Ectodermal cell (in vitro differentiated cells): Measurements from ENCODE around the gene ARHGAP42.

Experiments
- H3K27ac ChIP-seq: 2 replicates; pipeline ENCODE4 v1.7.0; 2013; ENCODE audit warnings: mild to moderate bottlenecking, low read depth, low read length; ENCODE audit not compliant: insufficient read depth, poor library complexity, severe bottlenecking
- H3K27me3 ChIP-seq: 2 replicates; pipeline ENCODE4 v1.7.0; 2013; ENCODE audit warnings: mild to moderate bottlenecking, low read length; ENCODE audit not compliant: insufficient read depth, control insufficient read depth, poor library complexity, severe bottlenecking
- H3K36me3 ChIP-seq: one replicate; pipeline ENCODE4 v1.7.0; 2013; ENCODE audit warnings: low read length; ENCODE audit not compliant: control insufficient read depth, insufficient read depth
- H3K4me1 ChIP-seq: one replicate; pipeline ENCODE4 v1.7.0; 2013; ENCODE audit warnings: low read length; ENCODE audit not compliant: control insufficient read depth, insufficient read depth
- H3K4me3 ChIP-seq: 2 replicates; pipeline ENCODE4 v1.7.0; 2013; ENCODE audit warnings: low read depth, low read length, control low read depth; ENCODE audit not compliant: insufficient read depth
- H3K9me3 ChIP-seq: 2 replicates; pipeline ENCODE4 v1.7.0; 2013; ENCODE audit warnings: mild to moderate bottlenecking, low read length, moderate library complexity; ENCODE audit not compliant: control insufficient read depth
- WGBS, 2 experiments: methylation state at CpG; one replicate each; pipeline ENCODE4 v1.1.7; 2013; ENCODE audit warnings: missing lambda C conversion rate in 2 of 2; 5-methylcytosine and 5-hydroxymethylcytosine counted together

The ARHGAP42 gene

GRCh38 chr11:100791860-100792259, 104.8 kb downstream of the ARHGAP42 start:
- H3K27me3 ChIP-seq = no peaks in the 10 kb centered on the region
- WGBS, 2 experiments = 7 to 19% methylated on average over 1 of the region's 1 CpG
- H3K9me3 ChIP-seq = no peaks in the 10 kb centered on the region
- no peaks in the 10 kb centered on the region for H3K36me3 ChIP-seq
- H3K4me3 ChIP-seq = no peak overlapping the region
- no peaks in the 10 kb centered on the region for H3K4me1 ChIP-seq
- H3K27ac ChIP-seq = no peak overlapping the region

DNA sequence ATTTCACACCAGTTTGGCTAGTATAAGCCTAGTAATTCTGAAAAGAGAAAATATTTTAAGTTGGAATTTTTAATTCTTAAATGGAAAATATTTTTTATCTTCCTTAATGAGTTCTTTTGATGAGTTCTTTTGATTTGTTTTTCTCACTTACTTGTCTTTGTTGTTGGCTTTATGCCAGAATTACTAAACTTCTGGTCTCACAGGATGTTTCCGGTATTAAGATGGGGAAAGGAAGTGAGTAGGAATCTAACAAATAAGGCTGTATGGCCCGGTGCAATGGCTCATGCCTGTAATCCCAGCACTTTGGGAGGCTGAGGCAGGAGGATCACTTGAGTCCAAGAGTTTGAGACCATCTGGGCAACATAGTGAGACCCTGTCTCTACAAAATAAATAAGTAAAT, 106.4 kb downstream of the ARHGAP42 start:
- Histone ChIP-seq H3K27me3 (no peaks in the 10 kb centered on the region), H3K36me3 (no peaks in the 10 kb centered on the region), H3K4me1 (no peaks in the 10 kb centered on the region), H3K9me3 (no peaks in the 10 kb centered on the region), H3K4me3 (no peak overlapping the region), H3K27ac (no peak overlapping the region)
- WGBS, 2 experiments = 96 to 98% methylated on average over 2 of the region's 2 CpGs

DNA sequence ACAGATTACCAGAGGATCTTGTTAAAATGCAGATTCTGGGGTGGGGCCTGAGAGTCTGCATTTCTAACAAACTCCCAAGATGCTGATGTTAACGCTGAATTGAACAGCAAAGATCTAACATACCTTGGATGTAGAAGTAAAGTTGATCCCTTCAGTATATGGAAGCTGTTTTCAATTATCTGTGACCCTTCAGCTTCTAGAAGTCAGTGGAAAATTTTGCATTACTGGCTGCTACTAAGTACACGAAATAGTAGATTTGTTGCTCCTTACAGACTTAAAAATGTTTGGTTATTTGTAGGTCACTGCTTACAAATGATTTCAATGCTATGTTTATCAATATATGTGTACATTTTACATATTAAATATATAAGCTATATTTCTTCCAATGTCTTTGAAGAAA, 107.4 kb downstream of the ARHGAP42 start:
- Histone ChIP-seq H3K9me3 (no peaks in the 10 kb centered on the region), H3K4me1 (no peaks in the 10 kb centered on the region), H3K27ac (no peak overlapping the region), H3K36me3 (no peaks in the 10 kb centered on the region), H3K4me3 (no peak overlapping the region), H3K27me3 (no peaks in the 10 kb centered on the region)
- WGBS, 2 experiments = 87 to 92% methylated on average over 2 of the region's 2 CpGs

DNA sequence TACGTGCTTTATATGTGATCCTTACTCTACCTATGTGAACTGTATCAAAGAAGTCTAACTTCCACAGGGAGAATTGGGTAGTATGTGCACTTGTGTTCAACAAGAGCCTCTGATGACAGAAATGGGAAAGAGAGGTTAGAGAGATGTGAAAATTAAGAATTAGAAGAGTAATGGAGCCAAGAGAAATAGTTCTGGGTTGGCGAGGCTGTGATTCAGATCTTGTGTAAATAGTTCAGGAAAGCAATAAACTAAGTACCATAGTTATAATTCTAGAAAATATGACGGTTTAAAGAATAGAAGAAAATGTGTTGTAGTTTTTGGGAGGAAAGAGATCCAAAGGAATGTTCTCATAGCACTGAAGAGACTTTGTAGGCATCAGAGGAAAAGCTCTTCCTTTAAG, 112.4 kb downstream of the ARHGAP42 start:
- Histone ChIP-seq H3K4me3 (no peak overlapping the region), H3K27ac (no peak overlapping the region), H3K9me3 (no peaks in the 10 kb centered on the region), H3K36me3 (no peaks in the 10 kb centered on the region), H3K27me3 (no peaks in the 10 kb centered on the region), H3K4me1 (no peaks in the 10 kb centered on the region)
- WGBS, 2 experiments = 97 to 100% methylated on average over 3 of the region's 3 CpGs

DNA sequence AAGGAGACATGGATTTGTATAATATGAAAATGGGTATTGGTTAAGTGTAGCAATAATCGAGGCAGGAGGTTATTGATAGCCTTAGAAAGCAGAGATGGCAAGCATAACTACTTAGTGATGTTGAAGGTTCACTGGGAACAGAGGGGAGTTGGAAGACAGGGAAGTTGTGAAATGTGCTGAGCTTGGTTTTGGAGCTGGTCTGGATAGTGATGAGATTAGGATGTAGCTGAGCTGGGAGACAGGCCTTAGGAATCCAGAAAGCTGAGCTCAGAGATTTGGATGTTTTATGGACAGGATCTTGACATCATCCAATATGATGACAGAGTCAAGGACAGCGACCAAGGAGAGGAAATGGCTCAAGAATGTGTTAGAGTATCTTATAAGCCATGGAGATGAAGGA, 113.1 kb downstream of the ARHGAP42 start:
- no peaks in the 10 kb centered on the region for H3K36me3 ChIP-seq
- H3K9me3 ChIP-seq = no peaks in the 10 kb centered on the region
- H3K27me3 ChIP-seq = no peaks in the 10 kb centered on the region
- H3K4me3 ChIP-seq = no peak overlapping the region
- H3K4me1 ChIP-seq = no peaks in the 10 kb centered on the region
- no peak overlapping the region for H3K27ac ChIP-seq
- WGBS, 2 experiments = 91 to 93% methylated on average over 2 of the region's 2 CpGs

DNA sequence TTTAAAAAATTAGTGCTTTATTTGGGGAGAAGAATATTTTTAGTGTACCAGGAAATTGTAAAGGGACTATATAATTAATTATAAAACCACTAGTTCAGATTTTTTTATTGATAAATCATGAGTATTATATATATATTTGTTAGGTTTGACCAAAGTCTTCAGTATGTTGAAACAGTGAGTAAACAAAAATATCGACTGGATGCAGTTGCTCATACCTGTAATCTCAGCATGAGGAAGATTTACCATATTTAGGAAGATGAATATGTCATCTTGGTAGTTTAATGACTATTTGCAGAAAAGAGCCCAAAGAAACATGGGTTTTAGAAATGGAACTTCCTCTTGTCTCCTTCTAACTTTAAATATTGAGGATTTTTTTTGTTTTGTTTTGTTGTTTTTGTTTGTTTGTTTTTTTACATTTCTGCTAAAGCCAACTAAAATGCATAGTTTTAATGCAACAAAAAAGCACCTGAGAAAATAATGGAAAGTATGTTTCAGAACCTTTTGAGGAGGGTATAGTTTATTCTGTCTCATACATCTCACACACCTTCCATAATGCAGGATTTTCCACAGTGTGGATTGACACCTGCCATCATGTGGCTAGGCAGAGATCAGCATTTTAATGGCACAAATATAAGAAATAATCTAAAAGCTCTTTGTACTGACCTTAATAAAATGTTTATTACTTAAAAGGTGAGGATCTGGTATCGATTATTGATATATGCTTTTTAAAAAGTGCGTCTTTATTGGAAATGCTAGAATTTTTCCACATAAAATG, 114.3 kb downstream of the ARHGAP42 start:
- WGBS, 2 experiments = 90 to 100% methylated on average over 1 to 3 of the region's 3 CpGs
- no peak overlapping the region for H3K27ac ChIP-seq
- H3K36me3 ChIP-seq = no peaks in the 10 kb centered on the region
- no peaks in the 10 kb centered on the region for H3K9me3 ChIP-seq
- no peaks in the 10 kb centered on the region for H3K4me1 ChIP-seq
- H3K27me3 ChIP-seq = no peaks in the 10 kb centered on the region
- H3K4me3 ChIP-seq = no peak overlapping the region

- no peaks in the 10 kb centered on the region for H3K36me3 ChIP-seq
Observed at GRCh38 chr11:100805506-100806199, 118.6 kb downstream of the ARHGAP42 start.

DNA sequence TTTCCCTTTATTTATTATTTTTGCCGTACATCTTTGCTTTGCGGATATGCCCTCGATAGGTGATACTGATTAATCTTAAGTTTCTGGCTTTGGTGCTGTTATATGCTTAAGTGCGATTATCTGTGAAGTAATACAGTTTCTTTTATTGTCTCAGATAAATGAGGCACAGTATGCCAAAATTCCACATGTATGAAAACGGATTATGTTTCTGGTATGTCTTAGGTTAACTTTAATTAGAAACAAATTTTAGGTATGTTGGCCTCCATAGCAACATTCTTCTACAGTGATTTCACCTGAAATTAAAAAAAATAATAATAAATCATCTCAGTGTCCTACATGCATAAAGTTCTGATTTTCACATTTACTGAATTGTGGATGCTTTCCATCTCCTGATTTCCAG, 119.2 kb downstream of the ARHGAP42 start:
- Histone ChIP-seq H3K4me1 (peaks cover 3% of the 10 kb centered on the region), H3K36me3 (no peaks in the 10 kb centered on the region), H3K4me3 (no peak overlapping the region), H3K27me3 (no peaks in the 10 kb centered on the region), H3K9me3 (no peaks in the 10 kb centered on the region), H3K27ac (no peak overlapping the region)
- WGBS, 2 experiments = 94 to 98% methylated on average over 5 of the region's 5 CpGs

More at GRCh38 chr11:100805506-100806199, 118.6 kb downstream of the ARHGAP42 start:
- H3K27me3 ChIP-seq = no peaks in the 10 kb centered on the region
- peaks cover 3% of the 10 kb centered on the region for H3K4me1 ChIP-seq
- no peaks in the 10 kb centered on the region for H3K9me3 ChIP-seq
- H3K27ac ChIP-seq = no peak overlapping the region
- WGBS, 2 experiments = 100% methylated on average over 1 of the region's 1 CpG
- H3K4me3 ChIP-seq = no peak overlapping the region

DNA sequence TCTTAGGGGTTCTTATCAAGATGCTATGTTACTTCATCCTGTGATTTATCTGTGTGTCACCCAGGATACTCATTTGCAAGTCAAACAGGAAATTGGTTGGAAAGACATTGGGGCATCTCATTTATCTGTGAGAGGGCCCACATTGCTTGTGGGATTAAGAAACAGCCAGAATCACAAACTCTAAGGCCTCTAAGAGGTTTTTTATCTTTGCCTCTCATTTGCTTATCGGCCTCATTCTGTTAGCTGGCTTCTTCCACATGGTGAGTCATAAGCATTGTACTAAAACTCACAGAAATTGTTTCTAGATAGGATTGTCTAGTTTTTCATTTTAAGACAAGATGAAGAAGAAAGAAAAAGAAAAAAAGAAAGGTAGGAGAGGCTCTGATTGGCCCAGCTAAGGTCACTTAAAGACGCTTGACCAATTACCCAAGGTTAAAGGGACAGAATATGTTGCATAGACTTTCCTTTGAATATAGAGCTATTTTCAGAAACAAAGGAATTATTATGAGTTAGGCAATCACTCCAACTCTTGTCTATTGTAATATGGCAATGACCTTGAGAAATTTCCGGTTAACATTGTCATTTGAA, 121.9 kb downstream of the ARHGAP42 start:
- WGBS, 2 experiments = 95 to 100% methylated on average over 1 to 2 of the region's 3 CpGs
- H3K27me3 ChIP-seq = no peaks in the 10 kb centered on the region
- H3K4me1 ChIP-seq = peaks cover 3% of the 10 kb centered on the region
- H3K36me3 ChIP-seq = no peaks in the 10 kb centered on the region
- H3K9me3 ChIP-seq = no peaks in the 10 kb centered on the region
- H3K4me3 ChIP-seq = no peak overlapping the region
- H3K27ac ChIP-seq = no peak overlapping the region

DNA sequence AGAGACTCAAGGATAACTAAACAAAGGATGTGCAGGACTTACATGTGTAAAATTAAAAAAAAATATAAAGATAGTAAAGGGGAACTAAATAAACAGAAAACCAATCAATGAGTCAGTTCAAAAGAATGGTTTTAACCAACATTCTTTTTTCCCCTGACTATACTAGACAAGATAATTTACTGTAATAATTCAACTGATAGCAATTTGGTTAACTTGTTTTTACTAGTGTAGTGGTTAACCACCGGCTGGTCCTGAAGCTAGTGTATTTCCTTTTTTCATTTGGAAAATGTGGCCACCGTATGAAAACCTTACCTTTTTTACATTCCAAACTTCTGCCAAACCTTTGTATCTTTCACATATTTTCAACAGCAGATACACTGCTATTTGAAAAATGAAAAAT, 123.1 kb downstream of the ARHGAP42 start:
- Histone ChIP-seq H3K27ac (no peak overlapping the region), H3K4me3 (no peak overlapping the region), H3K36me3 (no peaks in the 10 kb centered on the region), H3K27me3 (no peaks in the 10 kb centered on the region), H3K4me1 (peaks cover 3% of the 10 kb centered on the region), H3K9me3 (no peaks in the 10 kb centered on the region)
- 90 to 100% methylated on average over 1 to 2 of the region's 2 CpGs for WGBS, 2 experiments
